ENCODE data around the gene SH3BP2.

- TF ChIP-seq, protein P1, sequence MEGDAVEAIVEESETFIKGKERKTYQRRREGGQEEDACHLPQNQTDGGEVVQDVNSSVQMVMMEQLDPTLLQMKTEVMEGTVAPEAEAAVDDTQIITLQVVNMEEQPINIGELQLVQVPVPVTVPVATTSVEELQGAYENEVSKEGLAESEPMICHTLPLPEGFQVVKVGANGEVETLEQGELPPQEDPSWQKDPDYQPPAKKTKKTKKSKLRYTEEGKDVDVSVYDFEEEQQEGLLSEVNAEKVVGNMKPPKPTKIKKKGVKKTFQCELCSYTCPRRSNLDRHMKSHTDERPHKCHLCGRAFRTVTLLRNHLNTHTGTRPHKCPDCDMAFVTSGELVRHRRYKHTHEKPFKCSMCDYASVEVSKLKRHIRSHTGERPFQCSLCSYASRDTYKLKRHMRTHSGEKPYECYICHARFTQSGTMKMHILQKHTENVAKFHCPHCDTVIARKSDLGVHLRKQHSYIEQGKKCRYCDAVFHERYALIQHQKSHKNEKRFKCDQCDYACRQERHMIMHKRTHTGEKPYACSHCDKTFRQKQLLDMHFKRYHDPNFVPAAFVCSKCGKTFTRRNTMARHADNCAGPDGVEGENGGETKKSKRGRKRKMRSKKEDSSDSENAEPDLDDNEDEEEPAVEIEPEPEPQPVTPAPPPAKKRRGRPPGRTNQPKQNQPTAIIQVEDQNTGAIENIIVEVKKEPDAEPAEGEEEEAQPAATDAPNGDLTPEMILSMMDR (IDR thresholded peaks at IDR 0.05), result no peak
- no peak for TF ChIP-seq POLR2A (IDR thresholded peaks at IDR 0.05)
Measured at GRCh38 chr4:2765832-2766526, 26.9 kb upstream of the SH3BP2 start.
